MM.1S (cell line): ENCODE measurements around the gene PALD1.

Experiments used
- EZH2 ChIP-seq: fragments of 300-600 bp; sonication (generic); optimal IDR thresholded peaks from 2 replicates; pipeline ENCODE3; 2017; ENCODE audit warnings: low read depth, mild to moderate bottlenecking, antibody characterized with exemption, low read length, mixed read lengths
- EZH2phosphoT487 ChIP-seq: fragments of 300-600 bp; sonication (generic); IDR thresholded peaks from 2 replicates; pipeline ENCODE4 v1.6.1; 2018; ENCODE audit warnings: antibody characterized with exemption, low read length
- TF ChIP-seq, protein P1 (sequence below): fragments of 300-600 bp; sonication (generic); IDR thresholded peaks from 2 replicates; pipeline ENCODE4 v1.5.1; 2016; ENCODE audit warnings: antibody characterized with exemption, low read length, mixed read lengths

DNA sequence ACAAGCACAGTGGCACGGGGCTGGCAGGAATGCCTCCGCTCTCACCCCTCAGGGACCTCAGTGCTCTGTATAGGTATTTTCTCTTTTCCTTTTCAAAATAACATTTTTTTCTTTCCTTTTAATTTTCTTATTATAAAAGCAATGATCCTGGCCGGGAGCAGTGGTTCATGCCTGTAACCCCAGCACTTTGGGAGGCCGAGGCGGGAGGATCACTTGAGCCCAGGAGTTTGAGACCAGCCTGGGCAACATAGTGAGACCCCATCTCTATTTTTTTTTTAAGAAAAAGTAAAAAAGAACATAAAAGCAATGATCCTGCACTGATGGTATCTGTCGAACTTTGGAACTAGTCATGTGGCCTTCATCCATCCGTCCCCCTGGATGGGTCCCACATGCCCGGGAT, 120.8 kb downstream of the PALD1 start:
- TF ChIP-seq, protein P1, sequence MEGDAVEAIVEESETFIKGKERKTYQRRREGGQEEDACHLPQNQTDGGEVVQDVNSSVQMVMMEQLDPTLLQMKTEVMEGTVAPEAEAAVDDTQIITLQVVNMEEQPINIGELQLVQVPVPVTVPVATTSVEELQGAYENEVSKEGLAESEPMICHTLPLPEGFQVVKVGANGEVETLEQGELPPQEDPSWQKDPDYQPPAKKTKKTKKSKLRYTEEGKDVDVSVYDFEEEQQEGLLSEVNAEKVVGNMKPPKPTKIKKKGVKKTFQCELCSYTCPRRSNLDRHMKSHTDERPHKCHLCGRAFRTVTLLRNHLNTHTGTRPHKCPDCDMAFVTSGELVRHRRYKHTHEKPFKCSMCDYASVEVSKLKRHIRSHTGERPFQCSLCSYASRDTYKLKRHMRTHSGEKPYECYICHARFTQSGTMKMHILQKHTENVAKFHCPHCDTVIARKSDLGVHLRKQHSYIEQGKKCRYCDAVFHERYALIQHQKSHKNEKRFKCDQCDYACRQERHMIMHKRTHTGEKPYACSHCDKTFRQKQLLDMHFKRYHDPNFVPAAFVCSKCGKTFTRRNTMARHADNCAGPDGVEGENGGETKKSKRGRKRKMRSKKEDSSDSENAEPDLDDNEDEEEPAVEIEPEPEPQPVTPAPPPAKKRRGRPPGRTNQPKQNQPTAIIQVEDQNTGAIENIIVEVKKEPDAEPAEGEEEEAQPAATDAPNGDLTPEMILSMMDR: no peak
- TF ChIP-seq EZH2 (no peak), EZH2phosphoT487 (no peak)
